ENCODE results near the gene PIP4K2B.

GRCh38 chr17:38824899-38825761 lies 25.8 kb upstream of the PIP4K2B start, which contains the start of gene CWC25:
- TF ChIP-seq, protein P1, sequence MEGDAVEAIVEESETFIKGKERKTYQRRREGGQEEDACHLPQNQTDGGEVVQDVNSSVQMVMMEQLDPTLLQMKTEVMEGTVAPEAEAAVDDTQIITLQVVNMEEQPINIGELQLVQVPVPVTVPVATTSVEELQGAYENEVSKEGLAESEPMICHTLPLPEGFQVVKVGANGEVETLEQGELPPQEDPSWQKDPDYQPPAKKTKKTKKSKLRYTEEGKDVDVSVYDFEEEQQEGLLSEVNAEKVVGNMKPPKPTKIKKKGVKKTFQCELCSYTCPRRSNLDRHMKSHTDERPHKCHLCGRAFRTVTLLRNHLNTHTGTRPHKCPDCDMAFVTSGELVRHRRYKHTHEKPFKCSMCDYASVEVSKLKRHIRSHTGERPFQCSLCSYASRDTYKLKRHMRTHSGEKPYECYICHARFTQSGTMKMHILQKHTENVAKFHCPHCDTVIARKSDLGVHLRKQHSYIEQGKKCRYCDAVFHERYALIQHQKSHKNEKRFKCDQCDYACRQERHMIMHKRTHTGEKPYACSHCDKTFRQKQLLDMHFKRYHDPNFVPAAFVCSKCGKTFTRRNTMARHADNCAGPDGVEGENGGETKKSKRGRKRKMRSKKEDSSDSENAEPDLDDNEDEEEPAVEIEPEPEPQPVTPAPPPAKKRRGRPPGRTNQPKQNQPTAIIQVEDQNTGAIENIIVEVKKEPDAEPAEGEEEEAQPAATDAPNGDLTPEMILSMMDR (IDR thresholded peaks at IDR 0.05), result peak in 2 of 5 experiments; percentile 28 to 63
- TF ChIP-seq EP300 (IDR thresholded peaks at IDR 0.05) (peak; percentile 98 to 100), POLR2A (IDR thresholded peaks at IDR 0.05) (peak; percentile 64 to 87)

Data from tibial nerve (tissue), 4 donors.